Mucosa of stomach (tissue), 1 donor: ENCODE measurements around the gene MXRA8.

ENCODE experiments used
- H3K27me3 ChIP-seq: one replicate; pipeline ENCODE4 v1.7.0; 2013; ENCODE audit warnings: mild to moderate bottlenecking, low read length; ENCODE audit not compliant: control insufficient read depth, insufficient read depth
- H3K36me3 ChIP-seq: one replicate; pipeline ENCODE4 v1.7.0; 2013; ENCODE audit warnings: low read length; ENCODE audit not compliant: control insufficient read depth, insufficient read depth
- H3K4me1 ChIP-seq: one replicate; pipeline ENCODE4 v1.7.0; 2013; ENCODE audit warnings: mild to moderate bottlenecking, low read length; ENCODE audit not compliant: control insufficient read depth, insufficient read depth
- H3K4me3 ChIP-seq: one replicate; pipeline ENCODE4 v1.7.0; 2013; ENCODE audit warnings: low read length
- H3K9ac ChIP-seq: one replicate; pipeline ENCODE4 v1.7.0; 2013; ENCODE audit warnings: mild to moderate bottlenecking, low read length, moderate library complexity
- H3K9me3 ChIP-seq: one replicate; pipeline ENCODE4 v1.7.0; 2013; ENCODE audit warnings: mild to moderate bottlenecking, low read length, moderate library complexity; ENCODE audit not compliant: control insufficient read depth
- donor health status: Pancreatic carcinoma.

Gene MXRA8

DNA sequence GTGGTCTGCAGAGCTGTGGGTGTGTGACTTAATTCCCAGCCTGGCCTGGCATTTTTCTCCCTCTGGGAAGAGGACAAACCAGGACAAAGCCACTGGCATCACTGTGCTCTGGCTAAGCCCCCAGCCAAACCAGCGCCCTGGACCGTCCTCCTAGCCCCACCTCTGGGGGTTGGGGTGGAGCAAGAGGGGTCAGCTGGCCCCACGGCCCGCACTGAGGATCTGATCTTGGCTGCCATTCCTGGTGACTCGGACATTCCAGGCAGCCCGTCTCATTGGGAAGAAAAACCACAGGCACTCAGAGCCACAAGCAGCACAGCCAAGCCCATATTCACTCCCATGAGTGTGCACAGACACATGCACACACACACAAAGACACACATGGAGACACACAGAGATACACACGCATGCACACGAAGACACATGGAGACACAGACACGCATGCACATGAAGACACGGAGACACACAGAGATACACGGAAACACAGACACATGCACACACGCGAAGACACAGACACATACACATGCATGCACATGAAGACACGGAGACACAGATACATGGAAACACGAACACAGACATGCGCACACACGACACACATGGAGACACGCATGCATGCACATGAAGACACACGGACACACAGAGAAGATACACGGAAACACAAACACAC, 2.3 kb upstream of the MXRA8 start:
- no peak overlapping the region for H3K4me3 ChIP-seq

DNA sequence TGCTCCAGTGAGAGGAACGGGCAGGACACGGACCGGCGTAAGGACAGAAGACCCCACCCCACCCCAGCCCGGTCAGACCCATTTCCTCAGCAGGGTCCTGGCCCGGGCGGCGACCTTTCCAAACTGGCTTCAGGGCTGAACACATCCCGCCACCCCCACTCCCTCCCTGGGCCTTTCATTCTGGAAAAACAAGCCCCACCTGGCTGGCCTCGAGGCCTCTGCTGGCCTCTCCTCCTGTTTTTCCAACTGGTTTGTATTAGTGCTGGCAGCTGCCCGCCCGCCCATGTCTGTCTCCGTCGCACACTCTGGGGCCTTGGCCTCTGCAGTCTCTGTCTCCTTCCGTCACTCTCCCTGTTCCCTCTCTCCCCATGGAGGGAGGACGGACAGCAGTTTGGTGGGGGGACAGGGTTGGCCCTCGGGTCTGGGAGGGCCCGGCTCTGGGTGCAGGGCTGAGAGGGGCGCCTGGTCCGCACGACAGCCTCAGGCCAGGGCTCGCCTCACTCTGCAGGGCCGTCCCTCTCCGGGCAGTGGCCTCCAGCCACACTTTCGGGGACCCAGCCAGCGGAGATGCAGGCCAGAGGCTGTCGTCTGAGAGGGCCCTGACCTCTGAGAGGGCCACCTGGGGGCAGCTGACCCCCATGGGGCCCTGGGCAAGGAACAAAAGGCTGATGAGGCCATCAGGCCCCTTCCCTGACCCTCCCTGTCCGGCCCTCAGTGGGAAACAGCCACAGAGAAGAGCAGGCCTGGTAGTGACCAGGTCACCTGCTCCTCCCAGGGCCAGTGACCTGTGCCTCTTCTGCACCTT, 1.5 kb upstream of the MXRA8 start:
- Histone ChIP-seq H3K27me3 (peaks cover 39% of the 10 kb centered on the region), H3K36me3 (no peaks in the 10 kb centered on the region), H3K4me1 (peaks cover 27% of the 10 kb centered on the region), H3K9me3 (no peaks in the 10 kb centered on the region), H3K4me3 (no peak overlapping the region), H3K9ac (no peak overlapping the region)

More for the DNA sequence above, 2.3 kb upstream of the MXRA8 start:
- Histone ChIP-seq H3K9me3 (no peaks in the 10 kb centered on the region), H3K9ac (no peak overlapping the region), H3K27me3 (peaks cover 38% of the 10 kb centered on the region), H3K36me3 (no peaks in the 10 kb centered on the region), H3K4me1 (peaks cover 27% of the 10 kb centered on the region)

DNA sequence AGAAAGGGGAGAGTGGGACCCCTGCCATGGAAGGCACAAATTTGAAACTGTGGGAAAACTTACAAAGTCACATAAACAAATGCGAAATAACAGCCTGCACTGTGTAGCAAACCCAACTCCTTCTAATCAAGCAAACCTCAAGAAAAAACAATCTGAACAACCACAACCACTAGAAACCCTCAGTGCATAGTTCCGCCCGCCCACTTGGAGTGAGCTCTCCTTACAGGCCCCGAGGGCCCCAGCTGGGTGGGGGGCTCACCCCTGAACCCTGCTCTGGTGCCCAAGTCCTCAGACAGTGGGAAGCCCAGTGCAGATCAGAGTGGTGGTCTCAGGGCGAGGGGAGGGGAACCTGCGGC, 931 bp upstream of the MXRA8 start:
- Histone ChIP-seq H3K4me1 (peaks cover 27% of the 10 kb centered on the region), H3K9ac (peak overlapping the region; percentile 22), H3K9me3 (no peaks in the 10 kb centered on the region), H3K27me3 (peaks cover 45% of the 10 kb centered on the region), H3K4me3 (no peak overlapping the region), H3K36me3 (no peaks in the 10 kb centered on the region)

DNA sequence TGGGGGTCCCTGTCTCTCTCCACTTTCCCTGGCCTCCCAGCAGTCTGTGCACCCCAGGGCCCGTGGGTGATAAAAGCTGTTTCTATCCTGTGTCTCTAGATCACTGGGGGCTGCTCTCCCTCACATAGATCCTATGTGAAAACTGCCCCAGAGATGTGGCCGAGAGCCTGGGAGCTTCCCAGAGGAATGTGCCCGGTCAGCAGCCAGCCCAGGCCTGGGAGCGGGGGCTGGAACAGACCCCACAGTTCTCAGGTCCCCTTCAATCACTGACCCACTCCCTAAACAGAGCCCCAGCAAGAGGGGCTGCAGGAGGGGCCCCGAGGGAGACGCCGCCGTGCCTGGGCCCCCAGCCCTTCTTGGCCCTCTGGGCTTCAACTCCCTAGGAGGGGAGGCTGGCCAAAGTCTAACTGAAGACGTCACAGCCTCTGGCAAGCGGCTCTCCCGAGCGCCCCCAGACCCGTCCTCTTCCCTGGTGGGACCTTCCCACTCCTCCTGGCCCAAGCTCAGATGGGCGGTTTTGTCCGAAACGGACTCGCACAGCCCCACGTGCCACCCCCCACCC, 403 bp downstream of the MXRA8 start:
- H3K27me3 ChIP-seq = peaks cover 58% of the 10 kb centered on the region
- peaks cover 27% of the 10 kb centered on the region for H3K4me1 ChIP-seq
- no peaks in the 10 kb centered on the region for H3K9me3 ChIP-seq
- H3K9ac ChIP-seq = peak overlapping the region; percentile 66
- no peak overlapping the region for H3K4me3 ChIP-seq
- H3K36me3 ChIP-seq = no peaks in the 10 kb centered on the region

DNA sequence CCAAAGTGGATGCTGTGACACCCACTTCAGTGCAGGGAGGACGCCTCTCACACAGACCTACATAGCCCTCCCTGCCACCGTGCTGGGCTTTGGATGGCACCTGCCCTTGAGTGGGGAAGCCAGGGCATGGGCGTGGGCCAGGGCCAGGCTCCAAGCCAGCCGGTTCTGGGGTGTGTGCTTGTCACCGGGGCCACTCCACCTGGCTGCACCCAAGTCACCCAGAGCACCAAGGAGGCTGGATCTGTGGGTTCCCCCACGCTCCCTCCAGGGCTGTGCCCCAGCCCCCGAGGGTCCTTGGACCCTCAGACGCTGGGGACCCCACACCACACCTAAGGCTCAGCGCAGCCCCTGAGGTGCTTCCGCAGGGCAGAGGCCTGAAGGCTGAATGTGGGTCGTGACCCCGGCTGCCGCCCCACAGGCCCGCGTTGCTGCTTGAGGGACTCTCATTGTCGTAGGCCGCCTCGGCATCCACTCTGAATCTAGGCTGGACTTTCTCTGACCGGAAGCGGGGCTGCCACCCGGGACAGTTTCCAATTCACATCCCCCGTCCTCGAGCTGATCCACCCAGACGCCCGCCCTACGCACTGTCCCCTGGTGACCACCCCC, 1.5 kb downstream of the MXRA8 start:
- Histone ChIP-seq H3K27me3 (peaks cover 68% of the 10 kb centered on the region), H3K9ac (peak overlapping the region; percentile 66), H3K36me3 (no peaks in the 10 kb centered on the region), H3K9me3 (no peaks in the 10 kb centered on the region), H3K4me1 (peaks cover 28% of the 10 kb centered on the region), H3K4me3 (no peak overlapping the region)

DNA sequence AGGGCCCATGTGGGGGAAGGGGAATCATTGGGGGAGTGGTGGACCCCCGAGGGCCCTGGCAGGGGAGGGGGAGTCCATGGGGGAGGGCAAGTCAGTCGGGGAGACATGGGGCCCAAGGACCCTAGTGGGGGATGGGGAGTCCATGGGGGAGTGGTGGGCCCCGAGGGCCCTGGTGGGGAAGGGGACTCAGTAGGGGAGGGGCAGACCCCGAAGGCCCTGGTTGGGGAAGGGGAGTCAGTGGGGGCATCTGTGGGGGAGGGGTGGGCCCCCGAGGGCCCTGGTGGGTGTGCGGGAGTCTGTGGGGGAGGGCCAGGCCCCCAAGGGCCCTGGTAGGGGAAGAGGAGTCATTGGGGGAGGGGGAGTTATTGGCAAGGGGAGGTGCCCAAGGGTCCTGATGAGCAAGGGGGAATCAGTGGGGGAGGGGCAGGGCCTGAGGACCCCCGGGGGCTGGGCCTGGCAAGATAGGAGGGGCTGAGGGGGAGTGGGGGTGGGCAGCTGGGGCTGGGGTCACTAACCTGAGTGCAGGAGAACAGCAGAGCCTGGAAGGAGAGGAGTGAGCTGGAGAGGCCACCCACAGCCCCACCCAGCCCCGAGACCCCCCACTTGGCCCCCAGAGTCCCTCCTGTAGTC, 2.1 kb downstream of the MXRA8 start:
- Histone ChIP-seq H3K27me3 (peaks cover 71% of the 10 kb centered on the region), H3K9ac (no peak overlapping the region), H3K4me3 (no peak overlapping the region)

DNA sequence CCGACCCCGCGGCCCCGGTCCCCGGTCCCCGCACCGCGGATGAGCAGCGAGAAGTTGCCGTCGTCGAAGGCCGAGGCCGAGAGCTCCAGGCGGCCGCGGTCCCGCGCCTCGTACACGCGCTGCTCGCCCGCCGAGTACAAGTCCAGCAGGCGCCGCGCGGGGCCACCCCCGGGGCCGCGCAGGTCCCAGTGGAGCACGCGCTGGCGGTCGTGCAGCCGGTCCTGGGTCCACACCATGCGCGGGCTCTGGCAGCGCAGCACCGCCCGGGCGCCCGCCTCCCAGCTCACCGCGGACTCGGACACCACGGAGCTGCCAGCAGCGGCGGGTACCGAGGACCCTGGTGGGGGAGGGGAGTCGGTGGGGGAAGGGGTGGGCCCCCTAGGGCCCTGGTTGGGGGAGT, 2.9 kb downstream of the MXRA8 start:
- Histone ChIP-seq H3K9ac (no peak overlapping the region), H3K27me3 (peaks cover 65% of the 10 kb centered on the region), H3K4me1 (peaks cover 34% of the 10 kb centered on the region), H3K9me3 (no peaks in the 10 kb centered on the region), H3K4me3 (no peak overlapping the region), H3K36me3 (no peaks in the 10 kb centered on the region)

More for the DNA sequence above, 2.1 kb downstream of the MXRA8 start:
- Histone ChIP-seq H3K9me3 (no peaks in the 10 kb centered on the region), H3K4me1 (peaks cover 34% of the 10 kb centered on the region), H3K36me3 (no peaks in the 10 kb centered on the region)

DNA sequence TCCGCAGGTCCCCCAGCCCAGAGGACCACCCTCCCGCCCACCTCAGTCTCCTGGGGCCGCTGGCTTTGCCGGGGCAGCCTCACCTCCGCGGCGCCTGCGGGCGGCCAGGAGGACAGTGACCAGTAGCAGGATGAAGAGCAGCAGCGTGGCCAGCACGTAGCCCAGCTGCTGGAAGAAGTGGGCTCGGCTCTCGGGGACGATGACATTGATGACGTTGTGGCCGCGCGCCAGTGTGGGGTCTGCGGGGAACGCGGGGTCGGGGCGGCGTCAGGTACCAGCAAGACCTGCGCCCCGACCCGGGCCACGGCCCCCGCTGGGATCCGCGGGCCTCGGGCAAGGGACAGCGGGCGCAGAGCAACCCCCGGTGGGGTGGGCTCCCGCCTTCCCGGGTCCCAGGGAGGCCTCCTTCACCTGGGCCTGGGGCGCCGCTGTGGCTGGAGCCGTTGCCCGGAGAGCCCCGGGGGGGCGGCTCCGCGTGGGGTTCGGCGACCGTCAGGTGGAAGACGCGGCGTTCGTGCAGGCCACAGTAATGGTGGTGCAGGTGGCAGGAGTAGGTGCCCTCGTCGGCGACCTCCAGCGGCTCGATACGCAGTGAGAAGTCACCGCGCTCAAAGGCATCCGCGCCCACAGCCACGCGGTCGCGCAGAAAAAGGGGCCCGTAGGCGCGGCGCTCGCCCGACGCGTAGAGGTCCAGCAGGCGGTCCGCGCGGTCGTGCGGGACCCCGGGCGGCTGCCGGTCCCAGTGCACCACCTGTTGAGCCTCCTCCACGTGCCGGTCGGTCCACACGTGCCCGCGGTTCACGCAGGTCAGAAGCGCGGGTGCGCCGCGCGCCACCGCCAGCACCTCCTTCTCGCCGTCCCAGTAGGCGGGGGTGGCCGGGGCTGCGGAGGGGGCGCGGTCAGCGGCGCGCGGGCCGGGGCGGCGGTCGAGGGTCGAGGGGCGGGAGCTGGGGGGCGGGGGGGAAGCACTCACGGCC, 3.8 kb downstream of the MXRA8 start:
- Histone ChIP-seq H3K4me3 (no peak overlapping the region), H3K9ac (no peak overlapping the region), H3K9me3 (no peaks in the 10 kb centered on the region), H3K4me1 (peaks cover 32% of the 10 kb centered on the region), H3K36me3 (no peaks in the 10 kb centered on the region), H3K27me3 (peaks cover 60% of the 10 kb centered on the region)

DNA sequence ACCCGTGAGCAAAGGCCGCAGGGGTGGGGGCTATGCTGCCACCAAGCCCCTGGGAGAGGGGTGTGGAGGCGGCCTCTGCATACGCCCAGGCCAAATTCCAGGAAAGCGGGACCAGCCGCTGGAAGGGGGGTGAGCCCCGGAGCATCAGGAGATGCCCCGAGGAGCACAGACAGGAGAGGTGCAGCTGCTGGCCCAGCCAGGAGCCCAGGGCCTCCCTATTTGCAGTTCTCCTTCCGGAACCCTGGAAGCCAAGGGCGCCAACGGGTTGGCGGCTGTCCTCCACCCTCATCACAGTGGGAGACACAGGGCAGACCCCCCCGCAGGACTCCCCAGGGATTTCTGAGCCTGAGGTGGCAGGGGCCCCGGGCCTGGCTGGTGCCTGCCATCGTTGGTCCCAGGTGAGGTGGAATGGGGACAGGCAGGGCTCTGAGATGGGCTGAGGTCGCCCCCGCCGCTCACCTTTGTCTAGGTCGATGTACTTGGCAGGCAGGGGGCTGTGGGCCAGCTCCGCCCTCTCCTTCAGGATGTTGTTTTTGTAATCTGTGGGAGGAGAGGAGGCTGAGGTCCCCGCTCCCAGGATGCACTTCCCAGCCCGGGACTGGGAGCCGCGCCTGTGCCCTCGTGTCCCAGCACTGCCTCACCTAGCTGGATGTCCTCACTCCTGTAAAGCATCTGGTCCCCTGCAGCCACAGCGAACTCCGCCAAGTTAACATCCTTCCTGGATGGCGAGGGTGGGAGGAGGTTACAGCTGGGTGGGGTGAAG, 4.8 kb downstream of the MXRA8 start:
- Histone ChIP-seq H3K9ac (no peak overlapping the region), H3K27me3 (peaks cover 51% of the 10 kb centered on the region), H3K9me3 (no peaks in the 10 kb centered on the region), H3K4me3 (no peak overlapping the region), H3K36me3 (no peaks in the 10 kb centered on the region), H3K4me1 (peaks cover 24% of the 10 kb centered on the region)

DNA sequence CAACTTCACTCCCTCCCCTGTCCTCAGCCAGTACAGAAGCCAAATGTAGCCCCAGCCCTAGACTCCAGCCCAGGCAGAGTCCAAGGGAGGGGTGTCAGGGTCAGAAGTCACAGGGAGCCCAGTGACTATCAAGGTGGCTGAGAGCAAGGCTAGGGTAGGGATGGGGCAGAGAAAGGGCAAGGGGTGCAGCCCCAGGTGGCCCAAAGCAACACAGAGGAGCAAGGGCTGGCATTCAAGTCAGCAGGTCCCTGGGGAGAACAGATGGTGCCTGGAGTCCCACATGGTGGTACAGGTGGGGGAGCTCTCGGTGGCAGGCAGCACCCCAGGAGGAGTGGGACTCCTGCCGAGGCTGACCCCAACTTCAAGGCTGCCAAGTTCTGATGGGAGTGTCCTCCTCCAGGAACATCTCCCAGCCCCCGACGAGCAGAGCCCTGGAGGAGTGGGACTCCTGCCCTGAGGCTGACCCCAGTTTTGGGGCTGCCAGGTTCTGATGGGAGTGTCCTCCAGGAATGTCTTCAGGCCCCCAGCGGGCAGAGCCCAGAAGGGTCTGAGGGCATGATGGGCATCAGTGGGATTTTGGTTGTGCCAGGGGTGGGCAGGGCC, 5.5 kb downstream of the MXRA8 start:
- Histone ChIP-seq H3K4me3 (no peak overlapping the region), H3K9me3 (no peaks in the 10 kb centered on the region), H3K36me3 (no peaks in the 10 kb centered on the region), H3K4me1 (peaks cover 21% of the 10 kb centered on the region), H3K9ac (no peak overlapping the region), H3K27me3 (peaks cover 44% of the 10 kb centered on the region)
